Trophoblast cell (in vitro differentiated cells and primary cell): Measurements from ENCODE around the gene DNAI1.

ENCODE experiments used
- DNase-seq, 2 donors: peaks; one replicate each; pipeline ENCODE4 v3.0.0-alpha.2; 2016
- H2AFZ ChIP-seq: 2 replicates; pipeline ENCODE4 v1.6.1; 2013; ENCODE audit warnings: low read length, moderate library complexity, mild to moderate bottlenecking; ENCODE audit not compliant: insufficient read depth, poor library complexity
- H2AK5ac ChIP-seq: 2 replicates; pipeline ENCODE4 v1.6.1; 2013; ENCODE audit warnings: mild to moderate bottlenecking, low read length
- H2BK120ac ChIP-seq: 2 replicates; pipeline ENCODE4 v1.6.1; 2013; ENCODE audit warnings: low read length, mild to moderate bottlenecking, moderate library complexity; ENCODE audit not compliant: insufficient read depth, poor library complexity
- H2BK12ac ChIP-seq: 2 replicates; pipeline ENCODE4 v1.6.1; 2013; ENCODE audit warnings: mild to moderate bottlenecking, low read length, moderate library complexity
- H2BK5ac ChIP-seq: 2 replicates; pipeline ENCODE4 v1.6.1; 2013; ENCODE audit warnings: low read length, low read depth, moderate library complexity, mild to moderate bottlenecking; ENCODE audit not compliant: poor library complexity
- H3K14ac ChIP-seq: 2 replicates; pipeline ENCODE4 v1.6.1; 2013; ENCODE audit warnings: mild to moderate bottlenecking, low read length
- H3K18ac ChIP-seq: 2 replicates; pipeline ENCODE4 v1.6.1; 2013; ENCODE audit warnings: mild to moderate bottlenecking, low read length
- H3K23ac ChIP-seq: 2 replicates; pipeline ENCODE4 v1.6.1; 2013; ENCODE audit warnings: low read length
- H3K27ac ChIP-seq: 2 replicates; pipeline ENCODE4 v1.5.1; 2013; ENCODE audit warnings: low read depth, mild to moderate bottlenecking, inconsistent platforms, low read length, moderate library complexity
- H3K27me3 ChIP-seq: 2 replicates; pipeline ENCODE4 v1.6.1; 2013; ENCODE audit warnings: inconsistent platforms, mild to moderate bottlenecking, low read length, moderate library complexity; ENCODE audit not compliant: insufficient read depth
- H3K36me3 ChIP-seq, 2 experiments: 1 replicate in 1 of 2; 2 replicates in 1 of 2; pipeline ENCODE4 v1.6.1; 2013; ENCODE audit warnings: low read length in 2 of 2, mild to moderate bottlenecking in 2 of 2, moderate library complexity in 1 of 2; ENCODE audit not compliant: insufficient read depth in 2 of 2, control insufficient read depth in 1 of 2
- H3K4ac ChIP-seq: 2 replicates; pipeline ENCODE4 v1.6.1; 2013; ENCODE audit warnings: low read depth, mild to moderate bottlenecking, low read length, moderate library complexity
- H3K4me1 ChIP-seq, 2 experiments: 1 replicate in 1 of 2; 2 replicates in 1 of 2; pipeline ENCODE4 v1.6.1; 2013; ENCODE audit warnings: low read length in 2 of 2, mild to moderate bottlenecking in 2 of 2, moderate library complexity in 1 of 2; ENCODE audit not compliant: insufficient read depth in 2 of 2, control insufficient read depth in 1 of 2
- H3K4me2 ChIP-seq: 2 replicates; pipeline ENCODE4 v1.6.1; 2013; ENCODE audit warnings: inconsistent platforms, mild to moderate bottlenecking, low read length, moderate library complexity
- H3K4me3 ChIP-seq: 2 replicates; pipeline ENCODE4 v1.5.1; 2013; ENCODE audit warnings: mild to moderate bottlenecking, low read depth, low read length, inconsistent platforms
- H3K79me1 ChIP-seq: one replicate; pipeline ENCODE4 v1.6.1; 2013; ENCODE audit warnings: low read length
- H3K79me2 ChIP-seq: 2 replicates; pipeline ENCODE4 v1.6.1; 2013; ENCODE audit warnings: low read length, mild to moderate bottlenecking; ENCODE audit not compliant: control insufficient read depth, insufficient read depth, poor library complexity
- H3K9ac ChIP-seq: 2 replicates; pipeline ENCODE4 v1.6.1; 2013; ENCODE audit warnings: mild to moderate bottlenecking, low read length
- H3K9me3 ChIP-seq: 2 replicates; pipeline ENCODE4 v1.6.1; 2013; ENCODE audit warnings: low read depth, mild to moderate bottlenecking, control low read depth, inconsistent platforms, low read length; ENCODE audit not compliant: insufficient read depth
- H4K12ac ChIP-seq: 2 replicates; pipeline ENCODE4 v1.6.1; 2013; ENCODE audit warnings: low read depth, mild to moderate bottlenecking, low read length, moderate library complexity
- H4K8ac ChIP-seq: 2 replicates; pipeline ENCODE4 v1.6.1; 2013; ENCODE audit warnings: low read depth, mild to moderate bottlenecking, low read length, moderate library complexity
- H4K91ac ChIP-seq: one replicate; pipeline ENCODE4 v1.6.1; 2013; ENCODE audit warnings: low read depth, mild to moderate bottlenecking, low read length, moderate library complexity
- WGBS: extraction: QIAGEN DNeasy Blood & Tissue Kit; methylation state at CpG from one replicate; pipeline ENCODE4 v1.1.7; 2013; ENCODE audit warnings: missing lambda C conversion rate; ENCODE audit not compliant: insufficient read length, insufficient coverage; ENCODE audit errors: extremely low coverage; 5-methylcytosine and 5-hydroxymethylcytosine counted together

Gene DNAI1

DNA sequence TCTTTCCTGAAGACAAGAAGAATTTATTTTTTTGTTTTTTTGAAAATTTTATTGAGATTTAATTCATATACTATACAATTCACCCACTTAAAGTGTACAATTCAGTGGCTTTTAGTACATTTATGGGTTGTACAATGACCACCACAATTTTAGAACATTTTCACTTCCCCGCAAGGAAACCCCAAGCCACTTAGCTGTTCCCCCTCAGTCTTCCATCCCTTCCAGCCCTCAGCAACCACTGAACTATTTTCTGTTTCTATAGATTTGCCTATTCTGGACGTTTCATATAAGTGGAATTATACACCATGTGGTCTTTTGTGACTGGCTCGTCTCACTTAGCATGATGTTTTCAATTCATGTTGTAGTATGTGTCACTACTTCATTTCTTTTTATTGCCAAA is 28.0 kb downstream of the DNAI1 start:
- Histone ChIP-seq H3K9ac (no peak overlapping the region), H2BK12ac (no peak overlapping the region), H3K4me1 (peaks cover 10 to 11% of the 10 kb centered on the region in 2 experiments), H2AK5ac (no peak overlapping the region), H3K14ac (no peak overlapping the region), H4K91ac (no peak overlapping the region), H4K12ac (no peak overlapping the region), H3K4me2 (no peak overlapping the region), H4K8ac (no peak overlapping the region), H3K4me3 (no peak overlapping the region), H3K23ac (no peak overlapping the region), H3K9me3 (no peaks in the 10 kb centered on the region), H3K4ac (no peak overlapping the region), H3K36me3 (no peaks in the 10 kb centered on the region), H3K79me1 (peaks cover 6% of the 10 kb centered on the region), H2AFZ (no peak overlapping the region), H3K27me3 (no peaks in the 10 kb centered on the region), H2BK120ac (no peak overlapping the region), H3K79me2 (no peaks in the 10 kb centered on the region), H3K27ac (no peak overlapping the region), H3K18ac (no peak overlapping the region), H2BK5ac (no peak overlapping the region)
- no peak for DNase-seq
- no CpG with 5 or more reads among the region's 3 CpGs for WGBS

DNA sequence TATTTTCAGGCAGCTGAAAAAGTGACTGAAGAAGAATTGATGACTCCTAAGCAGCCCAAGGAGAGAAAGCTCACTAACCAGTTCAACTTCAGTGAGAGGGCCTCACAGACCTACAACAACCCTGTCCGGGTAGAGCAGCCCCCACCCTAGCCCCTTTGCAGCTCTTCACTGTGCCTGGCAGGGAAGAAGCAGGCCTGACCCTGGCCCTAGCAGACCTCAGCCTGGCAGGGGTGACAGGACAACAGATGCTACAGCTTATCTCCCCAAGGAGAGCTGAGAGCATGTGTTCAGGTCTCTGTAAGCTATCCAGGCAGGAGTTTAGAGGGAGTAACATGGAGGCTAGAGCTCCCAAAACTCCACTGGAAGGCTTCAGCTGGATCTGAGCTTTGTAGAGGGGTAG is 31.8 kb downstream of the DNAI1 start:
- no peaks in the 10 kb centered on the region for H3K79me2 ChIP-seq
- no peak overlapping the region for H3K27ac ChIP-seq
- no peak overlapping the region for H3K4ac ChIP-seq
- H2AK5ac ChIP-seq: no peak overlapping the region
- H3K36me3 ChIP-seq: no peaks in the 10 kb centered on the region
- no peak overlapping the region for H4K91ac ChIP-seq
- no peak overlapping the region for H4K8ac ChIP-seq
- H3K4me1 ChIP-seq: peaks cover 4 to 5% of the 10 kb centered on the region in 2 experiments
- no peak overlapping the region for H3K18ac ChIP-seq
- no peak overlapping the region for H3K4me2 ChIP-seq
- H2BK12ac ChIP-seq: no peak overlapping the region
- no peaks in the 10 kb centered on the region for H3K79me1 ChIP-seq
- no peak overlapping the region for H3K4me3 ChIP-seq
- no peak overlapping the region for H4K12ac ChIP-seq
- no peak overlapping the region for H2AFZ ChIP-seq
- H3K9ac ChIP-seq: no peak overlapping the region
- no peaks in the 10 kb centered on the region for H3K27me3 ChIP-seq
- H2BK5ac ChIP-seq: no peak overlapping the region
- no peak for DNase-seq
- H3K14ac ChIP-seq: no peak overlapping the region
- H3K23ac ChIP-seq: no peak overlapping the region
- H3K9me3 ChIP-seq: no peaks in the 10 kb centered on the region
- H2BK120ac ChIP-seq: no peak overlapping the region
- no CpG with 5 or more reads among the region's 1 CpG for WGBS

DNA sequence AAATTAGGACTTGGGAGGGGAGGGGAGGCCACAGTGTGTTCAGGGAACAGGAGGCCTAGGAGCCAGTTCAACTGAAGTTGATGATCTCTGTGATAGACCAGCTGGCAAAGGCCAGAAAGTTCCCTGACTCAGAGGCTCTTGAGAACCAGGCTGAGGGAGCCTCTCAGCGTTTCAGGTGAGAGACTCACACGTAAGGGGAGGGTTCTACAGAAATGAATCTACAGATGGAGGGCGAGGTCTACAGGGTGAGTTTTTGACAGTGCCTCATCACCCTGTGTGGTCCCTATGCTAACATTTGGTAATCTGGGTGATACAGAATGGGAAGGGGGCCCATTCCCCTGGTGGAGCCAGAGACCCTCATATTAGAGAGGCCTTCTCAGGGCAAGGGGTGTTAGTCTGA is 32.2 kb downstream of the DNAI1 start:
- H3K4me3 ChIP-seq: no peak overlapping the region
- WGBS: no CpG with 5 or more reads among the region's 3 CpGs

DNA sequence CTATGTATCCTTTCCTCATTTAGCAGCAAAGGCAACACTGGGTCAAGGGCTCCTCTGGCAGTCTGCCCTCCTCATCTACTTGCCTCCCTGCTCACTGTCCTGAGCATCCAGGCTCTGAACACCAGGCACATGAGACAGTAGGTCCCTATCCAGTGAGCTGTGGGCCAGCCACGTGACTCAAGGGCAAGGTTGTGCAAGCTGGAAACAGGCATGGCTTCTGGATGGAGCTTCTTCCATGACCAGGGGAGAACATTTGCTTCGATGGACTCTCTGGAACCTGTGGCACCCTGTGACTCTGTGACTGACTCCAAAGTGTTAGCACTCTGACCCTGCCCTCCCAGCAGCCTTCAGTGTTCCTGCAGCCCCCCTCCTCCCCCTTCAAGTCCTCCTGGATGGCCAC is 33.0 kb downstream of the DNAI1 start:
- no peaks in the 10 kb centered on the region for H3K79me1 ChIP-seq
- H3K4ac ChIP-seq: no peak overlapping the region
- no CpG with 5 or more reads among the region's 2 CpGs for WGBS
- no peak overlapping the region for H4K8ac ChIP-seq
- no peak overlapping the region for H2BK120ac ChIP-seq
- H3K9ac ChIP-seq: no peak overlapping the region
- no peaks in the 10 kb centered on the region for H3K79me2 ChIP-seq
- H2BK12ac ChIP-seq: no peak overlapping the region
- H2AFZ ChIP-seq: no peak overlapping the region
- H3K4me1 ChIP-seq: no peaks in the 10 kb centered on the region
- no peak overlapping the region for H3K18ac ChIP-seq
- H3K14ac ChIP-seq: no peak overlapping the region
- H4K91ac ChIP-seq: no peak overlapping the region
- no peak overlapping the region for H3K23ac ChIP-seq
- H3K4me3 ChIP-seq: no peak overlapping the region
- no peak overlapping the region for H4K12ac ChIP-seq
- no peak overlapping the region for H2BK5ac ChIP-seq
- H3K27me3 ChIP-seq: no peaks in the 10 kb centered on the region
- no peak overlapping the region for H2AK5ac ChIP-seq
- H3K27ac ChIP-seq: no peak overlapping the region
- no peaks in the 10 kb centered on the region for H3K9me3 ChIP-seq
- H3K36me3 ChIP-seq: no peaks in the 10 kb centered on the region
- H3K4me2 ChIP-seq: no peak overlapping the region
- DNase-seq: no peak

More for the DNA sequence above, 32.2 kb downstream of the DNAI1 start:
- H2BK12ac ChIP-seq: no peak overlapping the region
- no peak overlapping the region for H3K4me2 ChIP-seq
- no peak overlapping the region for H4K91ac ChIP-seq
- H2AK5ac ChIP-seq: no peak overlapping the region
- no peak overlapping the region for H3K9ac ChIP-seq
- no peak overlapping the region for H3K27ac ChIP-seq
- no peak overlapping the region for H2BK5ac ChIP-seq
- no peaks in the 10 kb centered on the region for H3K9me3 ChIP-seq
- H3K4ac ChIP-seq: no peak overlapping the region
- H2AFZ ChIP-seq: no peak overlapping the region
- no peak overlapping the region for H4K8ac ChIP-seq
- H3K79me2 ChIP-seq: no peaks in the 10 kb centered on the region
- H3K14ac ChIP-seq: no peak overlapping the region
- no peaks in the 10 kb centered on the region for H3K27me3 ChIP-seq
- no peaks in the 10 kb centered on the region for H3K36me3 ChIP-seq
- no peak overlapping the region for H2BK120ac ChIP-seq
- no peak overlapping the region for H3K23ac ChIP-seq
- no peak overlapping the region for H4K12ac ChIP-seq
- H3K4me1 ChIP-seq: peaks cover 2 to 3% of the 10 kb centered on the region in 2 experiments
- no peak for DNase-seq
- no peaks in the 10 kb centered on the region for H3K79me1 ChIP-seq
- H3K18ac ChIP-seq: no peak overlapping the region
